H1 (cell line): ENCODE measurements around the gene TBC1D30. TPM values are rescaled to one million over a fixed set of nuclear protein-coding genes. Genes with fewer than 3 reads are reported as not detected.

Experiments
- CEBPB ChIP-seq: IDR thresholded peaks from 2 replicates; pipeline ENCODE4 v1.6.1; 2012; ENCODE audit warnings: low read depth, low read length
- CHD1 ChIP-seq: IDR thresholded peaks from 2 replicates; pipeline ENCODE4 v1.6.1; 2012; ENCODE audit warnings: low read depth, low read length, improper control_type of control experiment
- HDAC2 ChIP-seq, 2 experiments: fragments of 300-600 bp in 1 of 2; sonication (generic) in 1 of 2; IDR thresholded peaks; 2 replicates each; pipeline ENCODE4 v1.6.1; 2011 to 2012; ENCODE audit warnings: low read depth in 2 of 2, low read length in 2 of 2, mild to moderate bottlenecking in 2 of 2, moderate library complexity in 2 of 2, borderline replicate concordance in 1 of 2, inconsistent platforms in 1 of 2
- JUN ChIP-seq: IDR thresholded peaks from 2 replicates; pipeline ENCODE4 v1.6.1; 2011; ENCODE audit warnings: low read depth, mild to moderate bottlenecking, improper control_type of control experiment, low read length
- JUND ChIP-seq: IDR thresholded peaks from 2 replicates; pipeline ENCODE4 v1.6.1; 2011; ENCODE audit warnings: mild to moderate bottlenecking, improper control_type of control experiment, low read length
- polyA plus RNA-seq, 7 experiments: library from polyadenylated mRNA; depleted of rRNA in 3 of 7; stranded (reverse) in 5 of 7; unstranded in 2 of 7; fragments of >200 nt in 5 of 7; fragments of 200-250 nt in 2 of 7; gene quantifications; 1 replicate in 5 of 7; 2 replicates in 1 of 7; 4 replicates in 1 of 7; pipeline versions ENCODE4 v1.2.1 to v1.2.3, GENCODE V29; 2011 to 2013; ENCODE audit warnings: missing spikeins in 2 of 7, mixed read lengths in 2 of 7
- total RNA-seq: library from RNA; stranded (reverse); fragmentation: NEBNext Ultra II Directional; extraction: Animal tissue kit (Norgen Biotek cat#: 25700); gene quantifications from 2 replicates; pipeline ENCODE4 v1.2.1, GENCODE V29; 2021

Gene TBC1D30
- total and polyA plus RNA-seq, 2 of the 8 experiments (the other 6 are each of a cell fraction or from before 2014, with no cell fraction given) = 2.8 to 5.5 TPM

GRCh38 chr12:64828713-64829112 lies 4.3 kb downstream of the TBC1D30 start (continued):
- TF ChIP-seq HDAC2 (IDR thresholded peaks at IDR 0.05; ENCODE audit: borderline replicate concordance in 1 of 2, low read depth in 2 of 2, low read length in 2 of 2) (no peak), JUN (no peak), CEBPB (no peak), CHD1 (no peak), JUND (no peak)
